ENCODE measurements around the gene BRMS1. TPM values are rescaled to one million over a fixed set of nuclear protein-coding genes. Genes with fewer than 3 reads are reported as not detected.
"Not testable (repeated sequence)": the region's sequence is repeated elsewhere in the genome, so short reads cannot be mapped to it uniquely, and the experiment has no call there.

Gene BRMS1
- total RNA-seq, 1 experiment from 2014 or later = 95.8 TPM

- DNase-seq (ENCODE audit: low spot score) = not testable (repeated sequence)
Observed at GRCh38 chr11:66310803-66311440, 34.0 kb downstream of the BRMS1 start.

- DNase-seq (ENCODE audit: low spot score) = no peak
Observed at GRCh38 chr11:66310324-66310723, 34.6 kb downstream of the BRMS1 start.

DNA sequence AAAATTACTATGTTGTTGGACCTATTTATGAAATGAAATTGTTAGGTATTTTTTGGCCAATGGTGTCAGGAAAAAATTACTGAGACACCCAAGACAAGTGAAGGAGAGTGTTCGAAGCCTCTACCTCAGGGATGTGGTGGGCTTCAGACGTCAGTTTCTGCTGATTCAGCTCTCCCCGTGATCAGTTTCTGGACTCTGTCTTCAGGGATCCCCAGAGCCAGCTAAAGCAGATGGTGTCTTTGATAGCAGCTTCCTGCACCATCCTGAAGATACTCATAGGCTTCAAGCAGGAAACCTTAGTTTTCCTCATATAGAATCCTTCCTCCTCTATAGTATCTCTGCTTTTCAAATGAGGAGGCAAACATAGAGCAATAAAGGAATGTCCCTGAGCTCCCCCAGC, 35.4 kb downstream of the BRMS1 start:
- no peak for DNase-seq (ENCODE audit: low spot score)

GRCh38 chr11:66302656-66303055, 42.2 kb downstream of the BRMS1 start:
- no peak for DNase-seq (ENCODE audit: low spot score)

DNA sequence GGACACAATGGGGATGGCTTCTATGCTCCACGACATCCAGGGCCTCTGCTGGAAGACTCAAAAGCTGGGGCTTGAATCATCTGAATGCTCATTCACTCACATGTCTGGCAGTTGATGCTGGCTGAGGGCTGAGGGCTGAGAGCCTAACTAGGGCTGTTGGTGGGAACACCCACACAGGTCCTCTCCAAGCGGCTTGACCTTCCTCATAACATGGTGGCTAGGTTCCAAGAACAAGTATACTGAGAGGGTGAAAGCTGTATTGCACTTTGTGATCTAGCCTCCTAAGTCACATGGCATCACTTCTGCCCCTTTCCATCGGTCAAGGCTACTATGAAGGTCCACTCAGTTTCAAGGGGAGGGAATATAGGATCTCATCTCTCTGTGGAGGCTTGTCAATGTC, 45.7 kb downstream of the BRMS1 start:
- DNase-seq (ENCODE audit: low spot score) = no peak

DNA sequence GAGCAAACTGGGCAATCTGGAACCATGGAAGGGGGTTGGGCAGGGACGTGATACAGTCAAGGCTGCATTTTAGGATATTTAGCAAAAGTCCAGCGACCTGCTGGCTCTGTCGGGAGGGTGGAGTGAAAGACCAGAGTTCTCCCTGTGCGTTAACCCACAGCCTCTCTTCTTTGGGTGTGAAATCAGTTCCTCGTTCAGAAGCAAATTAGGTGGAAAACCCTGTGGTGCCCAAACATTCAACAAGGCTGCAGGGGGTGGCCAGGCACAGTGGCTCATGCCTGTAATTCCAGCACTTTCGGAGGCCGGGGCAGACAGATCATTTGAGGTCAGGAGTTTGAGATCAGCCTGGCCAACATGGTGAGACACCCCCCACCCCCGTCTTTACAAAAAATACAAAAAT, 47.3 kb downstream of the BRMS1 start:
- DNase-seq (ENCODE audit: low spot score) = no peak

- DNase-seq (ENCODE audit: low spot score) = no peak
Observed at GRCh38 chr11:66294626-66295620, 50.0 kb downstream of the BRMS1 start.

DNA sequence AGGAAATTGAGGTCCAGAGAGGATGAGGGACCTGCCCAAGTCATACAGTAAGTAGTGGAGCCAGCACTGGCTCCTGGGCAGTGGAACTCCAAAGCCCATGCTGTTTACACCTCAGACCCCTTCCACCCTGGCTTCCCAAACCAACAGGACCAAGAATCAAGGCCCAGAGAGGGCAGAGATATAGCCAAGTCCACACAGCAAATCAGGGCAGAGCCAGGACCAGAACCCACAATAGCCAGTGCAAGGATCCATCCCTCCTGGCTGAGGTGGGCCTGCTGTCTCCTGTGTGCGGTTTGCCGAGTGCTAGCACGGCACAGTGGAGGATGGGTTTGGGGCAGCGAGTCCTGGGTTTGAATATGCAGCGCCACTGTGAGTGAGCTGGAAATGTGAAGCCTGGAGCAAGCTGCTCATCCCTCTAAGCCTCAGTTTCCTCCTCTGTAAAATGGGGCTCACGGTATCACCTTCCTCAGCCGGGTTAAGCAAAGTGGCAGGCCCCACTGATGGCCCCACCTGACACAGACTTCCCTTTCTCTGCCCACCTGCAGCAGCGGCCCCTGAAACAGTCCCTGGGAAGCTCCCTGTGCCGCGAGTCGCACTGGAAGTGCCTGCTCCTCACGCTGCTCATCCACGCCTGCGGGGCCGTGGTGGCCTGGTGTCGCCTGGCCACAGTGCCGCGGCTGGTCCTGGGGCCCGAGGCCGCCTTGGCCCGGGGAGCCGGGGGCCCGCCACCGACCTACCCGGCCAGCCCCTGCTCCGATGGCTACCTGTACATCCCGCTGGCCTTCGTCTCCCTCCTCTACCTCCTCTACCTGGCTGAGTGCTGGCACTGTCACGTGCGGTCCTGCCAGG, 50.9 kb downstream of the BRMS1 start:
- no peak for DNase-seq (ENCODE audit: low spot score)

- DNase-seq (ENCODE audit: low spot score) = no peak
Observed at GRCh38 chr11:66293352-66293751, 51.6 kb downstream of the BRMS1 start.

DNA sequence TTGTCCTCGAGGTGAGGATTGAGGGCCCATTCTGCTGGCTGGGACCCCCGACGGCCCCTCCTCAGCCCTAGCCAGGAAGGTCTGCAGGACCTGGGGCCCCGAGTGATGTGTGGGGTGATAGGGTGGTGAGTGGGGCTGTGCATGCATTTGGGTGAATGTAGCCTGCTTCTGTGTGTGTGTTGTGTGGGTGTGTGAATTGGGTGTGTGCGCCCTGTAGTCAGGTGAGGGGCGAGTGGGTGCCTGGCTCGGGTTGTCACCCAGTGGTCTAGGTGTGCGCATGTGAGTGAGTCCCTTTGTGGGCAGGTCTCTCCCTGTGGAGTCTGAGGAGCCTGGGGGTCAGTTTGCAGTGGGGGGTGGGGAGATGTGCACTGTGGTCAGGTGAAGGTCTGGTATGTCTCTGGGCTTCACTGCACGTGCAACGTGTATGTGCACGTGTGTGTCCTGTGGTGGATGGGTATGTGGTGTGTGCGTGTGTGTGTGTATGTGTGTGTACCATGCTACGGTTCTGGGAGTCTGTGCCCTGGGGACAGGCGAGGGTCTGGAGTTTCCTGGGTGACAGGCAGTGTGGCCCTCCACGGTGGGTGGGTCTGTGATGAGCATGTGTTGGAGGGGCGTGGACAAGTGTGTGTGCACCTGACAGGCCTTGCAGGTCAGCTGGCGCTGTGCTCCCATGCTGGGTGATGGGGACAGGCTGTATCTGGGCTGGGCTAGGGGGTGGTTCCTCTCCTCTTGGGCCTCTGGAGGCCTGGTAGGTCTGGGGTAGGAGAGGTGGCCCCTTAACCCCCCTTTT, 52.2 kb downstream of the BRMS1 start:
- DNase-seq (ENCODE audit: low spot score) = no peak

DNA sequence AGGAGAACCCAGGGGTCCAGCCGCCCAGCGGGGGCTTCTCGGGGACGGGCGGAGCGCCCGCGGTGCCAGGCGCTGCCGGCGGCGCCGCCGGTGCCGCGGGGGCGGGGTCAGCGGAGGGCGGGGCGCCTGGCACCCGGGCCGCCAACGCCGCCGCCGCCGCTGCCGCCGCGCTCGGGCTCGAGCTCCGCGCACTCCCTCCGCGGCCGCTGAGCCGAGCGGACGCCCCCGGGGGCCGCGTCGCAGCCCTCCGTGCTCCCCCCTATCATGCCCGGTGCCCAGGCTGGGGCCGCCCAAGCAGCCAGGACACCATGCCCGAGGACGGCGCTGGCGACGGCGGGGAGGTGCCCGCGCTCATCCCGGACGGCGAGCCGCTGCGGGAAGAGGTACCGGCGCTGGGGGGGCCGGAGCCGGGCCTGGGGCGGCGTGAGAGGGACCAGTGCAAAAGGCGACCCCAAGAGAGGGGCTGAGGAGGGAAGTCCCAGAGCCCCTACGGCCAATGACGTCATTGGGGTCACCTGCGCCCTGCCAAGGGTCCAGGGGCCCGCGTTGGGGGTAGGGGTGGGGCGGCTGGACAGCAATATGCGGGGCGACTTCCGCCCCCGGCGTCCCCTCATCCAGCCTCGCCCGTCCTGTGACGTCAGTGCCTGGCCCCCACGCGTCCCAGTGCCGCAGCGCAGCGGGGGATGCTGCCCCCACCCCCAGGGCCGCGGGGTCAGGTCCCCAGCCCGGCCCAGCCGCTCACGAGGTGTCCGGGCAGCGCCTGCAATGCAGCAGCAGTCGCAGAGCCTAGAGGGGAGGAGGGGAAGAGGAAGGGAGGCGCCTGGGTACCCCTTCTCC, 53.0 kb downstream of the BRMS1 start, which contains the start of gene TMEM151A:
TSS of gene TMEM151A (plus strand) at position 189 of the 837 bp plus-strand sequence. CDS start at position 309, 120 bp downstream.
- DNase-seq (ENCODE audit: low spot score) = no peak

DNA sequence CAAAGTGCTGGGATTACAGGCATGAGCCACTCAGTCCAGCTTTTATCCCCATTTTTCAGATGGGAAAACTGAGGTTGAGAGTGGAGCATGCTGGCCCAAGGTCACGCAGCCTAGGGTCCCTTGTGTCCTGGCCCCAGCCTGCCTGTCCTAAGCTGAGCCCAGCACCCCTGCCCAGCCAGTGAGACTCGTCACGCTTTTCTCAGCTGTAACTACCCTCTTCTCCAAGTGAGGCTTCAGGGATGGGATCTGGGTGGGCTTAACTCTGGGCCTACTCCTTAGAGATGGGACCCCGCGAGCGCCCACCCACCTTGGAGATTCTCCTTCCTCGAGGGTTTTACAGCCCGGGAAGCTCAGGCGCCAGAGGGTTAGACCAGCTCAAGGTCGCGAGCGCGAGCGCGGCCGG, 53.6 kb downstream of the BRMS1 start:
- no peak for DNase-seq (ENCODE audit: low spot score)

- no peak for DNase-seq (ENCODE audit: low spot score)
Observed at GRCh38 chr11:66290330-66290621, 54.6 kb downstream of the BRMS1 start.

- no peak for DNase-seq (ENCODE audit: low spot score)
Observed at GRCh38 chr11:66289548-66290329, 55.2 kb downstream of the BRMS1 start.

DNA sequence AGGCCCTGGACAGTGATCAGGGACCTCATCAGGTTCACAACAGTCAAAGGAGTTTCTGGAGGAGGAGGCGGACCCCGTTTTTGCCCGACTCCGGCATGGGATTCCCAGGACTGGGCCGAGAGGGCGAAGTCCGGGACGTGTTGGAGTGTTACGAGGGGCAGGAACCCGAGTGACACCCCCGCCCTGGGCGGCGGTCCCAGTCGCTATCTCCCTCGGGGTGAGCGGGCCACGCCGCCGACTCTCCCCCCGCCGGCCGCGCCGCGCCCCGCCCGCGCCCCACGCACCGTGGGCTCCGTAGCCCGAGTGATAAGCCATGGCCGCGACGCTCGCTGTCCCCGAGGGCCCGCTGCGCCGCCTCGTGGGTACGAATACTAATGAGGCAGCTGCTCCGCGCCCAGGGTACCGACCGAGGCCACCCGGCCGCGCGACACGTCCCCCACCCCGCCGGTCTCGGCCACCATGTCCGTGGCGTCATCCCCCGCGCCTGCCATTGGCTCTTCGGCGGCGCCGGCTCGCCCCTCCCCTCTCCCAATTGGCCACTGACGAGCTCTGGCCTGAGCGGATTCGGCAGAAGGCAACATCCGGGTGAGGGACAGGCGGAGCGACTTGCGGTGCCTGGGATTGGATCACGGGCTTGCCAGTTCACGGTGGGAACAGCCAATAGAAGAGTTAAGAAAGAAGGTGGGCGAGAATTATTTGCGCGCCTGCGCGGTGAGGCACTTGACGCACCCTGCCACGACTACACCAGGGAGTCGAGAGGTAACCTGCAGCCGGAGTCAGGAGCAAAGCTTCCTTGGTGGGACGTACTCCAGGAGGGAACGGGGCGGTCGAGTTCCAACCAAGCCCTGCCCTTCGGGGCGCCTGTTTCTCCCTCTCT, 56.0 kb downstream of the BRMS1 start, which contains the start of gene YIF1A:
TSS of gene YIF1A (minus strand) at position 473 of the 877 bp plus-strand sequence. CDS start at position 315, 158 bp downstream.
- peak; percentile 98 for DNase-seq (ENCODE audit: low spot score)

DNA sequence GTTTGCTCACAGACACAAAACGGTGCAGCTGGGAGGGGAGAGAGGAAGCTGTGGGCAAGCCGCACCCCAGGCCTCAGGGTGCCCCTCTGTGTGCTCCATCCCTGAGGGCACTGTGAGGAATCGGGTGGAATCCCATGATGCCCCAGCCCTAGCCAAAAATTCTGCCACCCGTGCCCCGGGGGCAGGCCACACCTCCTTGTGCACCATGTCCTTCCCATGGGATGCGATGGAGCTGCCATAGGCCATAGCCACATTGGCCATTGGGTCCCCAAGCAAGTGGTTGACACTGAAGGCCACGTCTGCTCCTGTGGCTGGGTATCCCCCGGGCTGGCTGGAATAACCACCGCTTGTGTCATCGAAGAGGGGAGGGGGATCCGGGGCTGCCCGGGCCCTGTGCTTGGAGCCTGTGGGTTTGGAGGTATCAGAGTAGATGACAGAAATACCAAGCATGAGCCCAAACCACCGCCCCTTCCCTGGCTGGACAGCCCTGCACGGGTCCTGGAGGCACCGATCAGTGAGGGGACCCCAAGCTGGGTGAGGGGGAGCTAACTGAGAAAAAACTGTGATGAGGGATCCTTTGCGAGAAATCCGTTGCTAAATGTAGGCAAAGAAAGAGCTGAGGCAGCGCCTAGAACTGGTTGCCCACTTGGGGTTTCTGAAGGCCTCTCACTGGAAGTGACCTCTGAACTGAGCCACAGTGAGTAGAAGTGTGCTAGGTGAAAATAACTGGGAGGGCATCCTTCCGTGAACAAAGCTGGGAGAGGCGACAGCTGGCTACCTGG, 56.8 kb downstream of the BRMS1 start:
- DNase-seq (ENCODE audit: low spot score) = peak; percentile 12
